ENCODE results near the gene LMNTD2.

The LMNTD2 gene

DNA sequence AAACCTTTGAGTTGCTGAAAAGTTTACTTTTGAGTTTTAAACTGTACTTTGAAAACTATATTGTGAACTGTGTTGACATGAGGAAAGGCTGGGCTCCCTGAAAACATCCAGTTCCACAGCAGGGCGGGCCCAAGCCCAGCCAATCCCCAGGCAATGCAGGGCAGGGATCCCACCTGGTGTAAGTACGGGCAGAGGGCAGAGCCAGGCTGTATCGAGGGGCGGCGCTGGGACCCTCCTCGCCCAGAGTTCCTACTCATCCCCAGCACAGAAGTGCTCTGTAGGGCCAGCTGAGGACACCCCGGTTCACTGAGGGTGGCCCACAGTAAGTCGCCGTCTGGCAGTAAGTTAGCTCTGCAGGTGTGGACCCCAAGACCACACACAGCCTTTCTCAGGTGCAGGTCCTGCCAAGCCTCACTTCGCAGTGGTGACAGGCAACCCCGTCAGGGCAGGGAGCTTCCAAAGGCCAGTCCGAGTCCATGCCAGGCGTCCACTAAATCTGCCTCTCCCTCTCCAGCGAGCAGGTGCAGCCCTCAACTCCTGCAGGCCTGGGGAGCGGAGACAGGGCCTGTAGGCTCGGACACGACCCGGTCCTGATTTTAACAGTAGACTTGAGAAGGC lies 6.6 kb upstream of the LMNTD2 start:
- peak; percentile 23 for DNase-seq

DNA sequence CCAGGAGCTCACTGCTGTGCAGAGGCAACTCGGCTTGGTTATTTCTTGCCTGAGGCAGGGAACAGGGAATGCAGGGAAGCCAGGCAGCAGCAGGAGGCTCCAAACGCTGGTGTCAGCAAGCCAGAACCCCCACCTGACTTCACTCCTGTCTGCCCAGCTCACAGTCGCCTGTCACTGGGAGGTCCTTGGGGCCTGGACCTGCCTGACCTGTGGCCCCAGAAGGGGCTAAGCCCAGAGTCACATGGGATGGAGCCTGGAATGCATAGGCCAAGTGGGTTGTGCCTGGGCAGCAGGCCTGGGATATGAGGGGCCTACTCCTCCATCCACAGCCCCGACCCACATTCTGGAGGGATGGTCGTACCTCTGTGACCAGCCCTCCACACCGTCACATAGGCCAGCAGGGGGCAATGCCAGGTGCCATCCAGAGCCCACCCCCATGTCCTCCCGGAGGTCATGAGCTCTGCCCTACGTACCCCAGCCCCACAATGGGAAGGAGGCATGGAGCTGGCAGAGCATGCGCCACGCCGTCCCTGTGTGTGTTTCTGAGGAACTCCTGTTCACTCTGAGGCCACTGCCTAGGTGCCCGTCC lies 5.5 kb upstream of the LMNTD2 start:
- no peak for DNase-seq

DNA sequence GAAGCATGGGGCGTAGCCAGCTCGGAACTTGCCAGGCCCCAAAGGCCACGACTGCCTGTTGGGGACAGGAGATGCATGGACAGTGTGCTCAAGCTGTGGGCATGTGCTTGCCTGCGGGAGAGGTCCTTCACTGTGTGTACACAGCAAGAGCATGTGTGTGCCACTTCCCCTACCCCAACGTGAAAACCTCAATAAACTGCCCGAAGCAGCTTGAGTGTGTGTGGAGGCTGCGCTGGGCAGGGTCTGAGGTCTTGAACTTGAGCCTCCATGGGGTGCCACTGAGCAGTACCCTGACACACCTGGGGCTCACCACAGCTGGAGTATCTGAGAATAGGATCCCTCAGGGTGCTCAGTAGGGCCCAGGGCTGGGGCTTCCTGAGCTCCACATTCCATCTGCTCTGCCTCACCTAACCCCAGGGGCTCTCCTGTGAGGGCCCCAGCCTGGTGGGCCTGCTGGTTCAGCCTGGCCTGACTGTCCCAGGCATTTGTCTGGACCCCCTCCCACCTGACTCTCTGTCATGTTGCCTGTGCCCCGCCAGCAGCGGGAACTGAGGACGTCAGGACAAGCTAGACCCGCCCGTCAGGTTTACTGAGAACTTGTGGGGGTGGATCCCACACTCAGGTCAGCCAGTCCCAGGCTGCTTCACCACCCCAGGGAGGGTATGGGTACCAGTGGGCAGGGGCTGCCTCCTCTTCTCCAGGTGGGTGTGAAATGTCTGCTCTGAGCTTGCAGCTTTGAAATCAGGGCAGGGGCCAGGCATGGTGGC lies 3.5 kb upstream of the LMNTD2 start:
- no peak for DNase-seq

DNA sequence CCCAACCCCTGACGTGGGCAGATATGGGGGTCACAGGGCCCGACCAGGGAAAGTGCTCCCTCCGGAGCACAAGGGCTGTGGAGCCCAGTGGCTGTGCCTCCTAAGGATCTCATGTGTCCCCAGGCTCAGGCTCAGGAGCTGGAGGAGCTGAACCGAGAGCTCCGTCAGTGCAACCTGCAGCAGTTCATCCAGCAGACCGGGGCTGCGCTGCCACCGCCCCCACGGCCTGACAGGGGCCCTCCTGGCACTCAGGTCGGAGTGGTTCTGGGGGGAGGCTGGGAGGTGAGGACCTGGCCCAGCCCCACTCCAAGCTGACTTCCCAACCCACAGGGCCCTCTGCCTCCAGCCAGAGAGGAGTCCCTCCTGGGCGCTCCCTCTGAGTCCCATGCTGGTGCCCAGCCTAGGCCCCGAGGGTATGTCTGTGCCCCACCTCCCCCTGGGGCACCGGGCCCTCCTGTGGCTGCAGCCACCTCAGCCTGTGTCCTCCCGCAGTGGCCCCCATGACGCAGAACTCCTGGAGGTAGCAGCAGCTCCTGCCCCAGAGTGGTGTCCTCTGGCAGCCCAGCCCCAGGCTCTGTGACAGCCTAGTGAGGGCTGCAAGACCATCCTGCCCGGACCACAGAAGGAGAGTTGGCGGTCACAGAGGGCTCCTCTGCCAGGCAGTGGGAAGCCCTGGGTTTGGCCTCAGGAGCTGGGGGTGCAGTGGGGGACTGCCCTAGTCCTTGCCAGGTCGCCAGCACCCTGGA lies 2.7 kb upstream of the LMNTD2 start:
- DNase-seq = no peak

DNA sequence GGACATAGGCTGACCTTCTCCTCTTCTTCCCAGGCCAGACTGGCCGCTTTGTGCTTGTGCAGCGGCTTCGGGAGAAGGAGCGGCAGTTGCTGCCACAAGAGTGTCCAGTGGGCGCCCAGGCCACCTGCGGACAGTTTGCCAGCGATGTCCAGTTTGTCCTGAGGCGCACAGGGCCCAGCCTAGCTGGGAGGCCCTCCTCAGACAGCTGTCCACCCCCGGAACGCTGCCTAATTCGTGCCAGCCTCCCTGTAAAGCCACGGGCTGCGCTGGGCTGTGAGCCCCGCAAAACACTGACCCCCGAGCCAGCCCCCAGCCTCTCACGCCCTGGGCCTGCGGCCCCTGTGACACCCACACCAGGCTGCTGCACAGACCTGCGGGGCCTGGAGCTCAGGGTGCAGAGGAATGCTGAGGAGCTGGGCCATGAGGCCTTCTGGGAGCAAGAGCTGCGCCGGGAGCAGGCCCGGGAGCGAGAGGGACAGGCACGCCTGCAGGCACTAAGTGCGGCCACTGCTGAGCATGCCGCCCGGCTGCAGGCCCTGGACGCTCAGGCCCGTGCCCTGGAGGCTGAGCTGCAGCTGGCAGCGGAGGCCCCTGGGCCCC lies 1.6 kb upstream of the LMNTD2 start:
- DNase-seq = no peak

DNA sequence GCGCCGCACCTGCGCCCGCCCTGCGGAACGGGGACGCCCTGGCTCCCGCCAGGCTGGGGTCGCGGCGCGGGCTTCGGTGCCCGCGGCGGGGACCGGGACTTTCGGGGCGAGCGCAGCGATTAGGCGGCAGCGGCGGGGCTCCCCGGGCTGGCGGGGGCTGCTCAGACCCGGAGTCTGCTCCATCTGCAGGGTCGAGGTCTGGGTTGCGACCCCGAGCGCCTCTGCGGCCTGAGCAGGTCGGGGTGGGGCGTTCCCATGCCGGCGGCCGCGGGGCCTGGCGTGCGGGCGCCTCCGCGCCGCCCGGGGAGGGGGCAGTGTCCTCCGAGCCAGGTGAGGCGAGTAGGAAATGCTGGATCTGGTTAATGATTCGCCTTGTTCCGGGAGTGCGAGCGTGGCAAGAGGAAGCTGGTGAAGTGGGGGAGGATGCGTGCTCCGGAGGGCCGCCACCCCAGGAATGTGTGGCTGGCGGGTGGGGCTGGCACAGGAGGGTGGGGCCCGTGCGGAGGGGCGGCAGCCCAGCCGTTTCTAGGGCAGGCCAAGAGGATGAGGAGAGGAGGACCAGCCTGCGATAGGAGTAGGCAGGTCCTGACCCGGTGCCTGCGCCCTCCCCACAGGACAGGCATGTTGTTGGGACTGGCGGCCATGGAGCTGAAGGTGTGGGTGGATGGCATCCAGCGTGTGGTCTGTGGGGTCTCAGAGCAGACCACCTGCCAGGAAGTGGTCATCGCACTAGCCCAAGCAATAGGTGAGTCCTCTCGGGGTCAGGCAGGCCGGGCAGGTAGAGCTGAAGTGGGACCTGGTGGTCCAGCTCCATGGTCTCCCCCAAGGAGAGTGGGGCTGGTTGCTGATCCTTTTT lies 838 bp upstream of the LMNTD2 start:
- no peak for DNase-seq

GRCh38 chr11:559712-560304 lies 730 bp downstream of the LMNTD2 start:
- DNase-seq = no peak

DNA sequence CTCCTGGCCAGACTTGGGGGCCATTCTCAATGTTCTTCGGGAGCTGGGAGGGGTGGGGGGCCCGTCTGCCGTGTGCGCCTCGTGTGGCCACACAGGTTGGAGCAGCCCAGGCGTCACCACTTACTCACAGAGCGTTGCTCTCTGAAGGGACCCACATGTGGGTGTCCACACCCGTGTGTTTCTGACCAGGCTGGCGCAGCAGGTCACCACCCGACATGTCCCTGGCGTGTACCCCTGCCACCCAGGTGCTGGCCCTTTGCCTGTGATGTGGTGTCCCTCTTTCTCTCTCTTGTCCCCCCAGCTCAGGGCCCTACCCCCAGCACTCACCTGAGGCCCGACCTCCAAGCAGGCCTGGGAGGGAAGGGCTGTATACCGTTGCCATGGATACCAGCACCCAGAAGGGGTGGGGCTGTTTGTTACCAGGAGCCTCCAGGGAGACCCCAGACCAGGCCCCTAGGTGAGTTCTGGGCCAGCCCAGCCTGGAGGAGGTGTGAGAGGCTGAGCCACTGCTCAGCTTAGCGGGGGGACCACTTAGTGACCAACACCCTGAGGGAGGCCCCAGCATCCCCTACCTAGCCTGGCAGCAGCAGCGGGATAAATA lies 1.4 kb downstream of the LMNTD2 start:
- DNase-seq = no peak

- DNase-seq = no peak
These were observed 2.0 kb downstream of the LMNTD2 start for GRCh38 chr11:558503-558902.

DNA sequence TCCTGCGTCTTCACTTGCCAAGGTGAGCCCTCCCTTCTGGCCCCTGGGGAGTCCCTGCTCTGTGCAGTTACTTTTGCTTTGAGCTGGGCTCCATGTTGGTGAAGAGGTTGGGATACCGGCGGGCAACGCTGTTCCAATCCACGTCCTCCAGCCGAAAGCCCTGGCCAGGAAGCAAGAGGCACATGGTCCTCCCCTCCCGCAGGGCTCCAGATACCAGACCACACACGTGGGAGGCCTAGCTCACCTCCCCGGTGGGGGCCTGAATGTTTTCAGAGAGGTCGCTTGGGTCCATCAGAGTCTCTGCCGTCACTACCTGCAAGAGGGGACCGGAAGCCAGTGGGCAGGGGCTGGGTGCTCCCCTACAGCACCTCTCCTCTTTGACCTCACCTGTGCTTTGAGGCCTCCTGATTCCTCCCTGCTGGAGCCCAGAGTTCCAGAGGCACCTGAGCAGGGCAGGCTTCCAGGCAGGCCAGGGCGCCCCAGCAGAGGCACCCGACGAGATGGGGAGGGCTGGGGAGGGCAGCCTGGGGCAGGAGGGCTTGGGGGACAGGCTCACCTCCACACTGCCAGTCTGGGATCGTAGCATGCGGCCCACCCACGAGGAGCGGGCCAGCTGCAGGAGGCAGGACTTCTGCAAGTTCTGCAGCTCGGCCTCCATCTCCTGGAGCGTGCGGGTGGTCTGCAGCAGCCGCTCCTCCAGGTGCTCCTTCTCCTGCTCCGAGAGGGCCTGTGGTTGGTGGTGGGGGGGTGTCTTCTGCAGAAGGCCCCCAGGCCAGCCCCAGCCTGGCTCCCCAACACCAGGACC lies 3.0 kb downstream of the LMNTD2 start:
- no peak for DNase-seq

GRCh38 chr11:556662-557256 lies 3.8 kb downstream of the LMNTD2 start:
- DNase-seq = no peak

GRCh38 chr11:555780-556661 lies 4.5 kb downstream of the LMNTD2 start:
- no peak for DNase-seq

GRCh38 chr11:555227-555779 lies 5.2 kb downstream of the LMNTD2 start:
- no peak for DNase-seq

DNA sequence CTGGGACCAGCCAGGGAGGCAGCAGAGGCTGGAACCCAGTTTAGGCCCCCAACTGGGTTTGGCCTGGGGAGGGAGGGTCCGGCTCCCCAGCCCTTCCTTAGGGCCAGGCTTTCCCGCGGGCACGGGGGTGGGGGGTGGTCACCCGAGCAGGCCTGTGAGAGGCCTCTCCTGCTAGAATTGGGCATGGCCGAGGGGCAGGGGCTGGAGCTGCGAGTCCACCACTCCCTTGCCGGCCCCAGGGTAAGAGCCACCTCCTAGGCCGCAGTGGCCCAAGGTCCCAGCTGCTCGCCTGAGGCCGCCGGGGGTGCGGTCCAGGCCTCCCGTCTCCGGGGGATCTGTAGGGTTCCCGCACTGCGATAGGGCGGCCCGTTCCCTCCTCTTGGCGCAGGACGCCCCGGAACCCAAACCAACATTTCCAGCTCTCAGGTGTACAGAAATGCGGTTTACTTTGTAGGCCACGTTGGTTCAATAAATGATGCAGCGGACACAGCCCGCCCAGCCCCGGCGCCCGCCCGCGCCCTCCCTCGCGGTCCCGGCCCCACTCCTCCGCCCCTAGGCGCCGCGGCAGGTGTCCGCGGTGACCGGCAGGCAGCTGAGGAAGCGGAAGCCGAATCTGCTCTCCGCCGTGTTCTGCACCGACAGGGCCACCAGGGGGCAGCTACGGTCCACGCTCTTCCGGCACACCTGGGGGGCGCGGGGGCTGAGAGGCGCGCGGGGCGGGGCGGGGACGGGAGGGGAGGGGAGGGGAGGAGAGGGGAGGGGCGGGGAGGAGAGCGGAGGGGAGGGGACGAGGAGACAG lies 5.9 kb downstream of the LMNTD2 start:
- DNase-seq = no peak

DNA sequence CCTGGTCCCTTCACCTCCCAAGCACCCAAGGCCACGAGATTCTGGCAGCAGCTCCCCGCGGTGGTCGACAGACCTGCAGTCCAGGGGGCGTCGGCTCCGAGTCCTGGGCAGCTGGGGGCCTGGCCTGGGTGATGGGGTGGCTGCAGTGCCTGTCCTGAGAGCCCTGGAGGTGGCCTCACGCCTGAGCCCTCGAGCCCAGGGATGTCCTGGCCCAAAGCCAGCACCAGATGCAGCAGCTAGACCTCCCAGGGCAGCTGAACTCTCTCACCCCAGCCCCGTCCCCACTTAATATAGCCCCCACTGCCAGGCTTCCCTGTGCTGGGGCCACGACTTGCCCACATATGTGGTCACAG lies 6.6 kb downstream of the LMNTD2 start:
- DNase-seq = no peak

GRCh38 chr11:553083-553987 lies 7.2 kb downstream of the LMNTD2 start:
- no peak for DNase-seq

DNA sequence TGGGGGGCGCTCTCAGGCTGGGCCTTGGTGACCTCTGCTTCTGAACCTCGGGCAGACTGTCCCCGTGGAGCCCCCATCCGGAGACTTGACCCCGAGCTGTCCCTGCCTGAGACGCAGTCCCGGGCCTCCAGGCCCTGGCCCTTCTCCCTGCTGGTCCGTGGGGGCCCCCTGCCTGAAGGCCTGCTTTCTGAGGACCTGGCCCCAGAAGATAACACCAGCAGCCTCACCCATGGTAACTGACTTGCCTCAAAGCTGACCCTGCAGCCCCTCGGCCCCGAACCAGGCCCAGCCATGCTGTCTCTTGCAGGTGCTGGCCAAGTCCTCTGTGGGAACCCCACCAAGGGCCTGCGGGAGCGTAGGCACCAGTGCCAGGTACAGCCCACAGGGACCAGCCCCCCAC lies 8.9 kb downstream of the LMNTD2 start:
- no peak for DNase-seq

All from right hindlimb (tissue), 1 donor.